ENCODE measurements around the gene OR56B1. TPM values are rescaled to one million over a fixed set of nuclear protein-coding genes. Genes with fewer than 3 reads are reported as not detected.

Gene OR56B1
- total and polyA plus RNA-seq, 2 of the 13 experiments (the other 11 are each of a cell fraction or from before 2014, with no cell fraction given): not detected

DNA sequence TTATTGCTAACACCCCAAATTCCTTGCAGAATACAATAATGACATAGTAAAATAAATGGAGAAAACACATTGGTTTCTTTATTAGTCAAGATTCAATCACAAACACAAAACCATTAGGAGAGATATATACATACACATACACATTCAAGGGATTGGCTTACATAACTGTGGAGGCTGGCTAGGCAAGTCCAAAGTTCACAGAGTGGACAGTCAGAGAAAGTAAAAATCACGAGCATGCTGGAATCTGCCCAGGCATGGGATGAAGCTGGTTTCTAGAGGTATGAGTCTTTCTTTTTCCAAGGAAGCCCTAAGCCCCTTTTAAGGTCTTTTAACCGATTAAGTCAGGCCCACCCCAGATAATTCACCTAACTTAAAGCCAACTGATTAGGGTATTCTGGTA, 13.6 kb upstream of the OR56B1 start:
- Histone ChIP-seq H3K9me3 (ENCODE audit: low read length) (no peaks in the 10 kb centered on the region), H3K4me1 (ENCODE audit: insufficient read depth, low read length) (peaks cover 9% of the 10 kb centered on the region), H3K27ac (ENCODE audit: extremely low read length, insufficient read depth, low read length) (no peak overlapping the region), H2AFZ (ENCODE audit: low read length) (no peak overlapping the region), H3K4me2 (ENCODE audit: low read depth, low read length) (peak overlapping the region; percentile 32; the same call in 1 of the 2 replicates), H3K9ac (ENCODE audit: insufficient read depth, low read depth, low read length) (no peak overlapping the region), H3K4me3 (replicated peaks in 1 of 3; ENCODE audit: insufficient read depth in 1 of 3, low read depth in 2 of 3, low read length in 3 of 3) (no peak overlapping the region), H3K27me3 (ENCODE audit: control insufficient read depth in 1 of 2, insufficient read depth in 2 of 2, low read length in 2 of 2) (no peaks in the 10 kb centered on the region; a peak in 1 of 5 replicates), H4K20me1 (ENCODE audit: insufficient read depth, low read length) (no peaks in the 10 kb centered on the region), H3K79me2 (ENCODE audit: insufficient read depth, low read length) (no peaks in the 10 kb centered on the region), H3K36me3 (replicated peaks in 1 of 2; ENCODE audit: control insufficient read depth in 1 of 2, insufficient read depth in 2 of 2, low read length in 2 of 2) (no peaks in the 10 kb centered on the region)
- peak; percentile 74 for ATAC-seq
- POLR2A ChIA-PET: interaction anchor here (1.9 kb wide), 1 partner anchor 38 kb away, joined by 6 read pairs; the partner anchor contains the start of gene TRIM5
- BruUV-seq (replicated peaks): no TSS peak
- FAIRE-seq: peak; percentile 18
- CTCF ChIA-PET (ENCODE audit: low intra/inter-chr PET ratio, low total read pairs): no interaction called here
- DNase-seq (ENCODE audit: low spot score): peak; percentile 63
- in situ Hi-C loops (cut with HindIII; ENCODE audit: extremely low pct_ligation_motif_present, low pct_unique_long_range_greater_than_20kb): no loop called here
- intact Hi-C loops (cut with micrococcal nuclease; ENCODE audit: unreplicated experiment): no loop called here
- 50% methylated on average over 2 of the region's 2 CpGs for WGBS (ENCODE audit: low lambda C conversion rate)
- no peak for TF ChIP-seq ZNF207 (IDR thresholded peaks at IDR 0.05; ENCODE audit: borderline replicate concordance)
- TF ChIP-seq, protein P1, sequence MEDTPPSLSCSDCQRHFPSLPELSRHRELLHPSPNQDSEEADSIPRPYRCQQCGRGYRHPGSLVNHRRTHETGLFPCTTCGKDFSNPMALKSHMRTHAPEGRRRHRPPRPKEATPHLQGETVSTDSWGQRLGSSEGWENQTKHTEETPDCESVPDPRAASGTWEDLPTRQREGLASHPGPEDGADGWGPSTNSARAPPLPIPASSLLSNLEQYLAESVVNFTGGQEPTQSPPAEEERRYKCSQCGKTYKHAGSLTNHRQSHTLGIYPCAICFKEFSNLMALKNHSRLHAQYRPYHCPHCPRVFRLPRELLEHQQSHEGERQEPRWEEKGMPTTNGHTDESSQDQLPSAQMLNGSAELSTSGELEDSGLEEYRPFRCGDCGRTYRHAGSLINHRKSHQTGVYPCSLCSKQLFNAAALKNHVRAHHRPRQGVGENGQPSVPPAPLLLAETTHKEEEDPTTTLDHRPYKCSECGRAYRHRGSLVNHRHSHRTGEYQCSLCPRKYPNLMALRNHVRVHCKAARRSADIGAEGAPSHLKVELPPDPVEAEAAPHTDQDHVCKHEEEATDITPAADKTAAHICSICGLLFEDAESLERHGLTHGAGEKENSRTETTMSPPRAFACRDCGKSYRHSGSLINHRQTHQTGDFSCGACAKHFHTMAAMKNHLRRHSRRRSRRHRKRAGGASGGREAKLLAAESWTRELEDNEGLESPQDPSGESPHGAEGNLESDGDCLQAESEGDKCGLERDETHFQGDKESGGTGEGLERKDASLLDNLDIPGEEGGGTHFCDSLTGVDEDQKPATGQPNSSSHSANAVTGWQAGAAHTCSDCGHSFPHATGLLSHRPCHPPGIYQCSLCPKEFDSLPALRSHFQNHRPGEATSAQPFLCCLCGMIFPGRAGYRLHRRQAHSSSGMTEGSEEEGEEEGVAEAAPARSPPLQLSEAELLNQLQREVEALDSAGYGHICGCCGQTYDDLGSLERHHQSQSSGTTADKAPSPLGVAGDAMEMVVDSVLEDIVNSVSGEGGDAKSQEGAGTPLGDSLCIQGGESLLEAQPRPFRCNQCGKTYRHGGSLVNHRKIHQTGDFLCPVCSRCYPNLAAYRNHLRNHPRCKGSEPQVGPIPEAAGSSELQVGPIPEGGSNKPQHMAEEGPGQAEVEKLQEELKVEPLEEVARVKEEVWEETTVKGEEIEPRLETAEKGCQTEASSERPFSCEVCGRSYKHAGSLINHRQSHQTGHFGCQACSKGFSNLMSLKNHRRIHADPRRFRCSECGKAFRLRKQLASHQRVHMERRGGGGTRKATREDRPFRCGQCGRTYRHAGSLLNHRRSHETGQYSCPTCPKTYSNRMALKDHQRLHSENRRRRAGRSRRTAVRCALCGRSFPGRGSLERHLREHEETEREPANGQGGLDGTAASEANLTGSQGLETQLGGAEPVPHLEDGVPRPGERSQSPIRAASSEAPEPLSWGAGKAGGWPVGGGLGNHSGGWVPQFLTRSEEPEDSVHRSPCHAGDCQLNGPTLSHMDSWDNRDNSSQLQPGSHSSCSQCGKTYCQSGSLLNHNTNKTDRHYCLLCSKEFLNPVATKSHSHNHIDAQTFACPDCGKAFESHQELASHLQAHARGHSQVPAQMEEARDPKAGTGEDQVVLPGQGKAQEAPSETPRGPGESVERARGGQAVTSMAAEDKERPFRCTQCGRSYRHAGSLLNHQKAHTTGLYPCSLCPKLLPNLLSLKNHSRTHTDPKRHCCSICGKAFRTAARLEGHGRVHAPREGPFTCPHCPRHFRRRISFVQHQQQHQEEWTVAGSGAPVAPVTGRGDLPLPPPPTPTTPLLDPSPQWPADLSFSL (CRISPR knock-in tag; IDR thresholded peaks at IDR 0.05): no peak
- TF ChIP-seq KDM3A (CRISPR knock-in tag; IDR thresholded peaks at IDR 0.05; ENCODE audit: low read depth): no peak
- TF ChIP-seq, protein P2, sequence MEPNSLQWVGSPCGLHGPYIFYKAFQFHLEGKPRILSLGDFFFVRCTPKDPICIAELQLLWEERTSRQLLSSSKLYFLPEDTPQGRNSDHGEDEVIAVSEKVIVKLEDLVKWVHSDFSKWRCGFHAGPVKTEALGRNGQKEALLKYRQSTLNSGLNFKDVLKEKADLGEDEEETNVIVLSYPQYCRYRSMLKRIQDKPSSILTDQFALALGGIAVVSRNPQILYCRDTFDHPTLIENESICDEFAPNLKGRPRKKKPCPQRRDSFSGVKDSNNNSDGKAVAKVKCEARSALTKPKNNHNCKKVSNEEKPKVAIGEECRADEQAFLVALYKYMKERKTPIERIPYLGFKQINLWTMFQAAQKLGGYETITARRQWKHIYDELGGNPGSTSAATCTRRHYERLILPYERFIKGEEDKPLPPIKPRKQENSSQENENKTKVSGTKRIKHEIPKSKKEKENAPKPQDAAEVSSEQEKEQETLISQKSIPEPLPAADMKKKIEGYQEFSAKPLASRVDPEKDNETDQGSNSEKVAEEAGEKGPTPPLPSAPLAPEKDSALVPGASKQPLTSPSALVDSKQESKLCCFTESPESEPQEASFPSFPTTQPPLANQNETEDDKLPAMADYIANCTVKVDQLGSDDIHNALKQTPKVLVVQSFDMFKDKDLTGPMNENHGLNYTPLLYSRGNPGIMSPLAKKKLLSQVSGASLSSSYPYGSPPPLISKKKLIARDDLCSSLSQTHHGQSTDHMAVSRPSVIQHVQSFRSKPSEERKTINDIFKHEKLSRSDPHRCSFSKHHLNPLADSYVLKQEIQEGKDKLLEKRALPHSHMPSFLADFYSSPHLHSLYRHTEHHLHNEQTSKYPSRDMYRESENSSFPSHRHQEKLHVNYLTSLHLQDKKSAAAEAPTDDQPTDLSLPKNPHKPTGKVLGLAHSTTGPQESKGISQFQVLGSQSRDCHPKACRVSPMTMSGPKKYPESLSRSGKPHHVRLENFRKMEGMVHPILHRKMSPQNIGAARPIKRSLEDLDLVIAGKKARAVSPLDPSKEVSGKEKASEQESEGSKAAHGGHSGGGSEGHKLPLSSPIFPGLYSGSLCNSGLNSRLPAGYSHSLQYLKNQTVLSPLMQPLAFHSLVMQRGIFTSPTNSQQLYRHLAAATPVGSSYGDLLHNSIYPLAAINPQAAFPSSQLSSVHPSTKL (CRISPR knock-in tag; IDR thresholded peaks at IDR 0.05): peak; percentile 64
- TF ChIP-seq ZNF12 (CRISPR knock-in tag; IDR thresholded peaks at IDR 0.05): 0 out of 2 replicates have a peak, but pooled peaks have one; percentile 38
- TF ChIP-seq, protein P3, sequence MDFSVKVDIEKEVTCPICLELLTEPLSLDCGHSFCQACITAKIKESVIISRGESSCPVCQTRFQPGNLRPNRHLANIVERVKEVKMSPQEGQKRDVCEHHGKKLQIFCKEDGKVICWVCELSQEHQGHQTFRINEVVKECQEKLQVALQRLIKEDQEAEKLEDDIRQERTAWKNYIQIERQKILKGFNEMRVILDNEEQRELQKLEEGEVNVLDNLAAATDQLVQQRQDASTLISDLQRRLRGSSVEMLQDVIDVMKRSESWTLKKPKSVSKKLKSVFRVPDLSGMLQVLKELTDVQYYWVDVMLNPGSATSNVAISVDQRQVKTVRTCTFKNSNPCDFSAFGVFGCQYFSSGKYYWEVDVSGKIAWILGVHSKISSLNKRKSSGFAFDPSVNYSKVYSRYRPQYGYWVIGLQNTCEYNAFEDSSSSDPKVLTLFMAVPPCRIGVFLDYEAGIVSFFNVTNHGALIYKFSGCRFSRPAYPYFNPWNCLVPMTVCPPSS (IDR thresholded peaks at IDR 0.05): no peak
- TF ChIP-seq HNF4G (IDR thresholded peaks at IDR 0.05; ENCODE audit: borderline replicate concordance, low read depth, low read length): 0 out of 2 replicates have a peak, but pooled peaks have one; percentile 42
- no peak for TF ChIP-seq HNF4G (CRISPR knock-in tag; IDR thresholded peaks at IDR 0.05; ENCODE audit: borderline replicate concordance, low read depth)
- no peak for TF ChIP-seq SAFB2 (CRISPR knock-in tag; IDR thresholded peaks at IDR 0.05; ENCODE audit: borderline replicate concordance, low read depth)
- TF ChIP-seq, protein P4, sequence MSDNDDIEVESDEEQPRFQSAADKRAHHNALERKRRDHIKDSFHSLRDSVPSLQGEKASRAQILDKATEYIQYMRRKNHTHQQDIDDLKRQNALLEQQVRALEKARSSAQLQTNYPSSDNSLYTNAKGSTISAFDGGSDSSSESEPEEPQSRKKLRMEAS (IDR thresholded peaks at IDR 0.05): 0 out of 2 replicates have a peak, but pooled peaks have one; percentile 19
- TF ChIP-seq, protein P5, sequence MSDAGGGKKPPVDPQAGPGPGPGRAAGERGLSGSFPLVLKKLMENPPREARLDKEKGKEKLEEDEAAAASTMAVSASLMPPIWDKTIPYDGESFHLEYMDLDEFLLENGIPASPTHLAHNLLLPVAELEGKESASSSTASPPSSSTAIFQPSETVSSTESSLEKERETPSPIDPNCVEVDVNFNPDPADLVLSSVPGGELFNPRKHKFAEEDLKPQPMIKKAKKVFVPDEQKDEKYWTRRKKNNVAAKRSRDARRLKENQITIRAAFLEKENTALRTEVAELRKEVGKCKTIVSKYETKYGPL (CRISPR knock-in tag; IDR thresholded peaks at IDR 0.05): peak; percentile 89; the same call in 1 of the 2 replicates

Data from HepG2 (cell line).